ENCODE results near the gene C4orf50. TPM values are rescaled to one million over a fixed set of nuclear protein-coding genes. Genes with fewer than 3 reads are reported as not detected.
A peak's percentile ranks its signal among the peaks of the same experiment; 100 is the strongest.

Gene C4orf50
- total RNA-seq, 1 donor from 2014 or later, result not detected

GRCh38 chr4:5890063-5890727, 128.0 kb downstream of the C4orf50 start:
- no peak for DNase-seq (ENCODE audit: low read depth)

DNA sequence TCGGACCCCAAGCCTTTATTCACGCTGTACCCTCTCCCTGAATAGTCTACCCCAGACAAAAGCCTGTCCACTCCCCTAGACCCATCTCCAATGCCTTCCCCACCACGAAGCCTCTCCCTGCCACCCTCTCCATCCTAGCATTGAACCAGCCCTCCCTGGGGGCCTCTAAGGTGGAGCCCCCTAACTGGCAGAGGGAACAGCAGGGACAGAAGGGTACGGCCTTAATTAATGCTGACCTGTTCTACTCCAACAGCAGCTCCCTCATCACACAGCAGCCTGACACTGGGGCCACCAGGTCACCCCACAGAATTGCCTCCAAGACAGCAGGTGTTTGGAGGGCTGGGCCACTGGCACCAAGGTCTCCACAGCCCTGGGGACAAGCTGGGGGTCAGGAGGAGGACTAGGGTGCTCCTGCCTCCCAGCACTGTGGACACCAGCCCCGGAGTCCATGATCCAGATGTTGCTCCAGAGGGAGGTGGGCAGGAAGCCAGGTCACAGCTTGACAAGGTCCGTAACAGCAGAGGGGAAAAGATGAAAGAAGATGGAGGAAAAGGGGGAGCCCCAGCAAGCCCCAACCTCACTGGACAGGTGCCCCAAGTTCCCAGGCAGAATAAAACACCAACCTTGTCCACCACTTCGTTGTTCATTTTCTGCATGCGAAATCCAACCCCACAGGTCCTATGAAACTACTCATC, 129.1 kb downstream of the C4orf50 start:
- DNase-seq (ENCODE audit: low read depth), result no peak

DNA sequence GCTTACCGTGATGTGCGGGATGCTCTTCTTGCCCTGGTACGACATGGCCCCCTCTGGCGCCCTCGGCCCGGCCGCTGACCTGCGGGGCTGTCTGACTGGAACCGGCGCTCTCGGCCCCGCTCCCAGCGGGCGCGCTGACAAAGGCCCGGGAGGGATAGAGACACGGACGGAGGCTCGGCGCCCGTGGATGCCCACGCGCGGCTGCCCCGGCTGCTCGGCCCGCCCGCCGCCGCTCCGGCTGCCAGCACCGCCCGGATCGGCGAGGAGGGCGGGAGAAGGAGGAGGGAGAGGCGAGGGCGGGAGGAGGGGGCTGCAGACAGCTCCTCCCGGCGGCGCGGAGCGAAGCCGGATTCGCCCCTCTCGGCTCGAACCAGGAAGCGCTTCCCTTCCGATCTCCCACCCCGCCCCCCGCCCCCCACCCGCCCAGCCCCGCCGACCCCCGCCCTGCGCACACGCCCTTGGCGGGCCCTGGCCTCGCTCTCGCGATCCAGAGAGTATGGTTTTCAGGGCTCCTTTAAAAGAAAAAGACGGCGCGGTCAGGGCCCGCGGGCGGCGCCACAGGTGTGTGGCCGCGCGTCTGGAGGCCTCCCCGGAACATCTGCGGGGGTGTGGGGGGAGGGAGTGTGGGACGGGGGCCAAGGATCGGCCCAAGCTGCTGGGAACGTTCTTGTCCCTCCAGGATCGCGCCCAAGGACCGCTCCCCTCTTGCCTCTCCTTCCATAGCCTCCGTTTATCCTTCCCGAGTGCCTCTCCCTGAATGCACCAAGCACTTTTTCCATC, 129.8 kb downstream of the C4orf50 start:
- DNase-seq (ENCODE audit: low read depth), result no peak

DNA sequence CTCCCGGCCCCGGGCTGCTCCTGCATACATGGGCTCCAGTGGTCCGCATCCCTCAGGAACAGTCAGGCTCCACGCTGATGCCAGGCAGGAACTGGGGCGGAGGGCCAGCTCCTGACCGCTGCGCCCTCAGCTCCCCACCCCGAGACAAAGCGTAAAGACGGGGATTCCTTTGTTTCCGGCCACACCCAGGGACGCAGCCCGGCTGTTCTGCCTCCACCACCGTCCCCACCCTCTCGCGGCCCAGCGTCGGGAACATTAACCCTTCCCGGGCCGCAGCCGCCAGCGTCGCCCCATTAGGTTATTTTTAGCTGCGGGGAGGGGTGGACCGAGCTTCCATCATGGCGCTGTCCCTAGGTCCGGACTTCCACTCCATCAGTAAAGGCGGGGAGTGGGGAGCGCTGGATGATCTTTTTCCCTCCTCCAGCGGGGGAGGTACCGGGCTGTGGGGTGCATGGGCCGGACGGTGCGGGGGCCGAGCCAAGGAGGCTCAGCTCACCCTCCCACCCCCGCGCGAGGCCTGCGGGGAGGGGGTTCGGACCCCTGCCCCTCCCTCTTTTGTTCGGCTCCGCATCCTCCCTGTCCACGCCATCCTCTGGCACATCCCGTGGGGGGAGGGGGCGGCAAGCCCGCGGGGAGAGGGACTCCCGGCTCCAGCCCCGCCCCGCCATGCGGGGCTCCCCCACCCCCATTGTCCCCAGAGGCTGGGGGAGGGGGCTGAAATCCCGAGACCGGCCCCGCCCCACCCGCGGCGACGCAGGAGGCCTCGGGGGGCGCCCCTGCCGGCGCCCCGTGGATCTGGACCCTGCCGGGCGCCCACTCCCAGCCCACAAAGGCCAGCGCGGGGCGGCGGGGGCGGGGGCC, 130.6 kb downstream of the C4orf50 start:
- no peak for DNase-seq (ENCODE audit: low read depth)

- DNase-seq (ENCODE audit: low read depth), result no peak
Observed at GRCh38 chr4:5887011-5887360, 131.2 kb downstream of the C4orf50 start.

DNA sequence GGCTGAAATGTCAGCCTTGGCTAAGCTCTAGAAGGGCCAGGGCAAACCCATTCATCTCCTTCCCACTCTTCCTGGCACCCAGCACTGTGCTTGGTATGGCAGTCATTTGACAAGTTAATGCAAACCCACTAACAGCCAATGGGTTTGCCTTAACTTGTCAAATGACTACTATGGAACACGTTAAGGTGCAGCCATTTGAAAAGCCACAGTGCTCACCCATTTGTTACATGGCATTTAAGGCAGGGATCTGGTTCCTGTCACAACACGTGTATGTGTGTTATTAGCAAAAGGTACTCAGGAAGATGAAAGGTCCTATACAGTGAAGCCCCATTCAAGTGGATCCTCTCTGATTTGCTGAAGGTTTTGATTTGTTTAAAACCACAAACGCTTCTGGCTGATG, 132.5 kb downstream of the C4orf50 start:
- no peak for DNase-seq (ENCODE audit: low read depth)

- DNase-seq (ENCODE audit: low read depth), result no peak
Observed at GRCh38 chr4:5884796-5885195, 133.4 kb downstream of the C4orf50 start.

DNA sequence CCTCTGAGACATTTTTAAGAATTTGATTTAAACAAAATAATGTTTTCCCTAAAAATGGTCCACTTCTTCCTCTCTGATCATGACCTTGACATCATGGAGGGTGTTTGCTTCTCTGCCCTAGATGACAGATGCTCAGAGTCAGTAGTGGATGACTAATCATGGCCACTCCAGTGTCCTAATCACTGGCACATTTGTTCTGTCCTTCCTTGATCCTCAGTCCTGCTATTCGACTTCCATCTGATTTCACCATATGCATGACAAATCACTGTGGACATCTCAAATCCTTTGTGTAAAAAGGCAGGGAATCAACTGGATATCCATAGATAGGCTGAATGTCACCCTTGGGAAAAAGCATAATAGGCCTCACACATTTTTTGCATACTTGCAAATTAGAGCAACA, 134.3 kb downstream of the C4orf50 start:
- DNase-seq (ENCODE audit: low read depth), result no peak

DNA sequence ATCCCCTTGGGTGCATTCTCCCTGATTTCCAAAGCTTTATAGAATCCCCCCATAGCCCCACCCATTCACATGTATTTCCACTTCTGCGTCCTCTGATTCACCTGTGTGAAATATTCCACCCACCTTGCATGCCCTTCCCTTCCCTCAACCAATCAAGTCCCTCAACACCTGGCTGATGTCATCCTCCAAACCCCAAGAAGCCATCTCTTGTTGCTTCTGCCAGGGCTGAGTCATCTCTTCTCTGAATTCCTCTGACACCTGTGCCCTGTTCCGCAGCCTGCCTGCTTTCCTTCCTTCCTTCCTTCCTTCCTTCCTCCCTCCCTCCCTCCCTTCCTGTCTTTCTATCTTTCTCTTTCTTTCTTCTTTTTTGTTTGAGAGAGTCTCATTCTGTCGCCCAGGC, 135.3 kb downstream of the C4orf50 start:
- DNase-seq (ENCODE audit: low read depth), result no peak

GRCh38 chr4:5881340-5881739, 136.9 kb downstream of the C4orf50 start:
- DNase-seq (ENCODE audit: low read depth), result peak; percentile 7

DNA sequence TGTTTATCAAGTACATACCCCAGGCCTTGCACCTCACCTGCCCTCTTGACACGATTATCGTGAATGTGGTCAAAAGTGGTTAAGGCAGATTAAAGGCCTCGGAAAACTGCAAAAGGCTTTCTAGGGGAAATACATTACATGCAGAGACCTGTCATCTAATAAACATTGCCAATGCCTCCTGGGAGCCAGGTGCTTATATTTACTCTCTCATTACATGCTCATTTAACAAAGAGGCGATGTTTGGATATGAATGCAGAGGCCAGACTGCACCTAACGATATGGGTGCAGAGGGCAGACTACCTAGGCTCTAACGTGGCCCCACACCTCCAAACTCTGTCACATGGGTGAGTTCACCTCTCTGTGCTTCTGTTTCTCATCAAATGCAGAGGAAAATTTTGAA, 139.9 kb downstream of the C4orf50 start:
- DNase-seq (ENCODE audit: low read depth), result no peak

GRCh38 chr4:5877392-5877791, 140.8 kb downstream of the C4orf50 start:
- no peak for DNase-seq (ENCODE audit: low read depth)

DNA sequence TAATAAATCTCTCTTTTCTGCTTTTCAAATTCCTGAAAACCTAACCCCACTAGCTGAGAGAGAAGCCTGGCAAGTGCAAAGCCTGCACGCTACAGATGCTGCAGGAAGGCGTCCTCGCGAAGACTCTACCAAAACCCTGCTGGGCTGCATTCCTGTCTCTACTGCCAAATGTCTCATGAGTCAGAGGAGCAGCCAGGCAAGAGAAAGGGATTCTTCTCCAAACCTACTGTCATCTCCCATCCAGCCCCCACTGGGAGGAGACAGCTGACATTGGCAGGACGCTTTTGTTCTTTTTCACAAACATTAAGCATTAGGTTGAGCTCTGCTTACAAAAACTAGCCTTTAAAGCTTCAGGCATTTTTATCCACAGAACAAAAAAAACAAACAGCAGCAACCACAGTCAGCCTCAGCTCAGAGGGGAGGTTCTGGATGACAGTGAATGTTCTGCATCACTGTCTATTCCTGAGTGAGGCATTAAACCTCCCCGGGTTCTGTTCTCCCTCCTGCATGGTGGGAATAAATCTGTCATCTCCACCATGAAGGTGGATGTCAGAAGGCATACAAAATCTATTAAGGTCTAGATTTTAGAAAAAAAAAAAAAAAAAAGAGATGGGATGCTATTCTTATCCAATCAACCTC, 143.3 kb downstream of the C4orf50 start:
- DNase-seq (ENCODE audit: low read depth), result no peak

- DNase-seq (ENCODE audit: low read depth), result no peak
Observed at GRCh38 chr4:5870701-5871100, 147.5 kb downstream of the C4orf50 start.

- no peak for DNase-seq (ENCODE audit: low read depth)
Observed at GRCh38 chr4:5869966-5870619, 148.1 kb downstream of the C4orf50 start.

GRCh38 chr4:5867866-5868265, 150.4 kb downstream of the C4orf50 start:
- DNase-seq (ENCODE audit: low read depth), result no peak

GRCh38 chr4:5866841-5867813, 151.1 kb downstream of the C4orf50 start:
- DNase-seq (ENCODE audit: low read depth), result no peak

DNA sequence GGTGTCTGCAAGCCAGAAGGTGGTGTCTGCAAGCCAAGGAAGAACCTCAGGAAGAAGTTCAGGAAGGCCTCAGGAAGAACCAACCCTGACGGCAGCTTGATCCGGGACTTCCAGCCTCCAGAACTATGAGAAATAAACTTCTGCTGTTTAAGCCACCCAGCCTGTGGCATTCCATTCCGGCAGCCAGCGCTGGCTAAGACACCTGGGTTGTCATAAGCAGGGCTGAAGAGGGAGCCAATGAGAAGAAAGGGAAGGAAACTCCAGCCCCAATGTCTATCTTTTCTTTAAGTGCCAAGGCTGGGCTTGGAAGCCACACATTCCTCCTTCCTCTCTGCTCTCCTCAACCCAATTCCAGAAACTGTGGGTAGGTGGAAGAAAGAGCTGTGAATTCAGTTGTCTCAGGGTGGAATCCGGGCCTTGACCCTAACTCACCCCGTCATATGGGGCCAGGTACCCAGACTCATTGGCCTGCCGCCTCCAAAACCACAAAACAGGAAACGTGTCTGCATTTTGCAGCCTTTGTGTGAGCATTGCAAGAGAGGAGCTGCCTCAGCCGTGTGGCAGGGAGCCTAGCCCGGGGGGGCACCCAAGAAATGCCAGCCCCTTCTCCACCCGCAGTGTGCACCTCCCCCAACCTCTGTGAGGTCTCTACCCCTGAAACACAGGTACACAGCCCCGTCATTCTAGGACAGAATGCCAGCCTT, 152.2 kb downstream of the C4orf50 start:
- DNase-seq (ENCODE audit: low read depth), result no peak

- peak; percentile 97 for DNase-seq (ENCODE audit: low read depth)
Observed at GRCh38 chr4:5863461-5864113, 154.6 kb downstream of the C4orf50 start.
